CD4-positive, alpha-beta T cell treated with Interleukin-17A for 1 hour (primary cell): ENCODE data around the gene ULK4.

ENCODE experiments used
- DNase-seq: peaks from one replicate; pipeline ENCODE4 v3.0.0-alpha.2; 2020

The ULK4 gene

GRCh38 chr3:41331041-41331440 lies 630.9 kb downstream of the ULK4 start:
- DNase-seq: no peak

- no peak for DNase-seq
Observed at GRCh38 chr3:41330465-41330864, 631.4 kb downstream of the ULK4 start.

- no peak for DNase-seq
Observed at GRCh38 chr3:41329881-41330280, 632.0 kb downstream of the ULK4 start.

GRCh38 chr3:41328926-41329325 lies 633.0 kb downstream of the ULK4 start:
- no peak for DNase-seq

- DNase-seq: no peak
Observed at GRCh38 chr3:41327718-41328117, 634.2 kb downstream of the ULK4 start.

- no peak for DNase-seq
Observed at GRCh38 chr3:41324156-41324475, 637.8 kb downstream of the ULK4 start.

- no peak for DNase-seq
Observed at GRCh38 chr3:41323467-41324155, 638.3 kb downstream of the ULK4 start.

- no peak for DNase-seq
Observed at GRCh38 chr3:41321642-41321980, 640.3 kb downstream of the ULK4 start.

- DNase-seq: no peak
Observed at GRCh38 chr3:41320953-41321641, 640.8 kb downstream of the ULK4 start.

GRCh38 chr3:41318520-41318919 lies 643.4 kb downstream of the ULK4 start:
- no peak for DNase-seq

- DNase-seq: no peak
Observed at GRCh38 chr3:41317718-41318117, 644.2 kb downstream of the ULK4 start.

GRCh38 chr3:41317298-41317697 lies 644.6 kb downstream of the ULK4 start:
- DNase-seq: no peak

GRCh38 chr3:41315126-41315525 lies 646.8 kb downstream of the ULK4 start:
- no peak for DNase-seq

GRCh38 chr3:41308119-41308518 lies 653.8 kb downstream of the ULK4 start:
- DNase-seq: no peak

GRCh38 chr3:41307065-41307464 lies 654.8 kb downstream of the ULK4 start:
- DNase-seq: no peak

- DNase-seq: no peak
Observed at GRCh38 chr3:41304593-41304992, 657.3 kb downstream of the ULK4 start.

- DNase-seq: no peak
Observed at GRCh38 chr3:41302295-41302694, 659.6 kb downstream of the ULK4 start.

- DNase-seq: no peak
Observed at GRCh38 chr3:41301548-41301947, 660.4 kb downstream of the ULK4 start.

GRCh38 chr3:41299036-41299435 lies 662.9 kb downstream of the ULK4 start:
- DNase-seq: no peak

- no peak for DNase-seq
Observed at GRCh38 chr3:41297750-41298149, 664.2 kb downstream of the ULK4 start.

GRCh38 chr3:41296556-41296955 lies 665.3 kb downstream of the ULK4 start:
- no peak for DNase-seq

GRCh38 chr3:41295740-41296139 lies 666.2 kb downstream of the ULK4 start:
- DNase-seq: no peak

- DNase-seq: no peak
Observed at GRCh38 chr3:41293169-41293681, 668.7 kb downstream of the ULK4 start.

GRCh38 chr3:41290736-41291135 lies 671.2 kb downstream of the ULK4 start:
- DNase-seq: no peak

- DNase-seq: no peak
Observed at GRCh38 chr3:41290306-41290705, 671.6 kb downstream of the ULK4 start.
